HCT116 (cell line): ENCODE results near the gene MRPL45.

ENCODE experiments used
- CTCF ChIP-seq, 3 experiments: fragments of 200-600 bp in 1 of 3; sonication (generic) in 1 of 3; IDR thresholded peaks in 2 of 3; conservative IDR thresholded peaks in 1 of 3; 2 replicates each; pipeline ENCODE4 v1.5.1; 2012 to 2017; ENCODE audit warnings: low read depth in 2 of 3, low read length in 2 of 3, antibody characterized with exemption in 1 of 3, borderline replicate concordance in 1 of 3, control low read depth in 1 of 3, mild to moderate bottlenecking in 1 of 3, mixed read lengths in 1 of 3, mixed run types in 1 of 3, moderate library complexity in 1 of 3; ENCODE audit not compliant: insufficient read depth in 1 of 3
- EZH2 ChIP-seq: fragments of 200-600 bp; sonication (generic); IDR thresholded peaks from 2 replicates; pipeline ENCODE4 v1.6.1; 2017; ENCODE audit warnings: antibody characterized with exemption, mixed run types
- SP1 ChIP-seq: IDR thresholded peaks from 2 replicates; pipeline ENCODE4 v1.6.1; 2012; ENCODE audit warnings: low read depth

- no peak for TF ChIP-seq SP1
- TF ChIP-seq CTCF (IDR thresholded peaks at IDR 0.05 in 2 of 3, conservative IDR thresholded peaks at IDR 0.05 in 1 of 3; ENCODE audit: borderline replicate concordance in 1 of 3, insufficient read depth in 1 of 3, low read depth in 2 of 3, low read length in 2 of 3): no peak
- no peak for TF ChIP-seq EZH2
Observed at GRCh38 chr17:38325221-38325851, 28.4 kb downstream of the MRPL45 start.
